Stimulated activated CD8-positive, alpha-beta memory T cell treated with anti-CD3 and anti-CD28 coated beads, Interleukin-7, amount 100 ng/mL, for 48 hours (primary cell): Measurements from ENCODE around the gene WWTR1.

ENCODE experiments used
- DNase-seq, 2 donors: peaks; one replicate each; pipeline ENCODE4 v3.0.0-alpha.2; 2020; ENCODE audit warnings: low read depth in 1 of 2; ENCODE audit errors: extremely low read depth in 1 of 2

Gene WWTR1

GRCh38 chr3:149502438-149502837, 155.4 kb downstream of the WWTR1 start:
- no peak for DNase-seq

GRCh38 chr3:149501524-149501923, 156.3 kb downstream of the WWTR1 start:
- no peak for DNase-seq

GRCh38 chr3:149497966-149498670, 159.7 kb downstream of the WWTR1 start:
- DNase-seq, result no peak

- no peak for DNase-seq
Observed at GRCh38 chr3:149496891-149497290, 160.9 kb downstream of the WWTR1 start.

- no peak for DNase-seq
Observed at GRCh38 chr3:149495581-149496125, 162.2 kb downstream of the WWTR1 start.

- no peak for DNase-seq
Observed at GRCh38 chr3:149494759-149495580, 162.9 kb downstream of the WWTR1 start.

GRCh38 chr3:149494022-149494758, 163.6 kb downstream of the WWTR1 start:
- peak in 1 of 2 donors; percentile 9 for DNase-seq

DNA sequence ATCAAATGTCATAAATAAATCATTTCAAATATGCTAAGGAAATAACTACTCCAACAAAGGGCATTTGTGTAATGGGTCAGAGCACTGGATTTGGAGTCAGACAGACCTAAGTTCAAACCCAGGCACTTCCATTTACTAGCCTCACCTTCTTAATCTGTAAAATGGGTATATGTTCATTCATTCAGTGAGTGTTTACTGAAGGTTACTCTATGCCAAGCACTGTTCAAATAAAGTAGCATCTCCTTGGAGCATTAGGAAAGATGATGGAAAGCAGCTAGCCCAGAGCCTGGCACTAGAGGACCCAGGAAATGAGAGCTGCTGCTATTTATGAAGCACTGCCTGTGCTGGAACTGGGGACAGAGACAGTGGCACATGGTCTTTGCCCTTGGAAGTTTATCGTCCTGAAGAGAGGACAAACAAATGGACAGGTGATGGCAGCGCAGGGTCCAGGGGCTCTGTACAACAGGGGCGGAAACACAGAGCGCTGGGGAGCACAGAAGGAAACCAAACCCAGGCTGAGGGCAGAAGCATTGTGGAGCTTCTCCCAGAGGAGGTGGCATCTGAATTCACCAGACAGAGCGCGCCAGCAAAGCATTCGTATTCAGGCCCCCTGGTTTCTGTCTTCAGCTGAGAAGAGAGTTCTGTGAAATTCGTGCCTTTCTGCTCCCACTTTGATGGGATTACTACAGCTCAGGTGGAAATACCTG, 164.4 kb downstream of the WWTR1 start:
- no peak for DNase-seq

- no peak for DNase-seq
Observed at GRCh38 chr3:149490260-149490971, 167.4 kb downstream of the WWTR1 start.

- DNase-seq, result no peak
Observed at GRCh38 chr3:149489060-149489690, 168.7 kb downstream of the WWTR1 start.

GRCh38 chr3:149487598-149488197, 170.1 kb downstream of the WWTR1 start:
- peak in 1 of 2 donors; percentile 16 for DNase-seq

DNA sequence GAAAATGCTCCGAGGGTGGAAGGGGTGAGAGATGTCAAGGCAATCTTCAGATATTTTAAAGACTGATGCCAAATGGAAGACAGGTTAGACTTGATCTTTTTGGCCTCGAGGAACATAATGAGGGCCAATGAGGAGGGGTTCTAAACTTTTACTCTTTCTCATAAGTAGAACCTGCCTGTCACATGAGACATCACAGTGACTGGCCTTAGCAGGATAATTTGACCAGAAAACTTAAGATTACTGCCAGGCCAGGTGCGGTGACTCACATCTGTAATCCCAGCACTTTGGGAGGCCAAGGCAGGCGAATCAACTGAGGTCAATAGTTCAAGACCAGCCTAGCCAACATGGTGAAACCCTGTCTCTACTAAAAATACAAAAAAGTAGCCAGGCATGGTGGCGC, 171.1 kb downstream of the WWTR1 start:
- no peak for DNase-seq

DNA sequence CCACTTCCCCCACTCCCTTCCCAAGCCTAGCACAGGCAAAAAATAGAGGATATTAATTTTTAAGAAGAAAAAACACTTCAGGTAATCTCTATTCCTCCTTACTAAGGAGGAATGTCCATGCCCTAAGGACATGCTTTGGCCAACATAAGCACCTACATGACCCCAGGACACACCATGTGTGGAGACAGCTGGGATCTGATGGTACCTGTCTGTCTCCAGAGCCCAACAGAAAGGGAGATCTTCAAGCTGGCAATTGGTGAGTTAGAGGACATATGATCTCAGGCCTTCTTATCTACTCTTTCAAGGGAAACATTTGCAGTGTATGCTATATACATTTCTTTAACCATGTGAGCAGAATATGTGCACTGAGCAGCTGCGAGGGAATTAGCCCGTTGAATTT, 176.3 kb downstream of the WWTR1 start:
- DNase-seq, result no peak

DNA sequence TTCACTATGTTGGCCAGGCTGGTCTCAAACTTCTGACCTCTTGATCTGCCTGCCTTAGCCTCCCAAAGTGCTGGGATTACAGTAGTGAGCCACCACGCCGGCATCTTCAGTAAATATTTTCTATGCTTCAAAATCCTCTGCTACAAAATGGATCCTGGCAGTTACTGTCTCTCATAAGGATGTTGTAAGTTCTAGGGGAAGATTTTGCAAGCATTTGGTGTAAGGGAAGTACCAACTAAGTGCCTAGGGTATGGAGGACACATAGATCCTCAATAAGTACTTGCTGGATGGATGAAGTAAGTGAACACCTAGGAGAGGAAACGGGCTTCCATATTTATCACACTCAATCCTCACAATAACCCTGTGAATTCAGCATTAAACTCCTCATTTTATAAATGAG, 176.8 kb downstream of the WWTR1 start:
- no peak for DNase-seq

DNA sequence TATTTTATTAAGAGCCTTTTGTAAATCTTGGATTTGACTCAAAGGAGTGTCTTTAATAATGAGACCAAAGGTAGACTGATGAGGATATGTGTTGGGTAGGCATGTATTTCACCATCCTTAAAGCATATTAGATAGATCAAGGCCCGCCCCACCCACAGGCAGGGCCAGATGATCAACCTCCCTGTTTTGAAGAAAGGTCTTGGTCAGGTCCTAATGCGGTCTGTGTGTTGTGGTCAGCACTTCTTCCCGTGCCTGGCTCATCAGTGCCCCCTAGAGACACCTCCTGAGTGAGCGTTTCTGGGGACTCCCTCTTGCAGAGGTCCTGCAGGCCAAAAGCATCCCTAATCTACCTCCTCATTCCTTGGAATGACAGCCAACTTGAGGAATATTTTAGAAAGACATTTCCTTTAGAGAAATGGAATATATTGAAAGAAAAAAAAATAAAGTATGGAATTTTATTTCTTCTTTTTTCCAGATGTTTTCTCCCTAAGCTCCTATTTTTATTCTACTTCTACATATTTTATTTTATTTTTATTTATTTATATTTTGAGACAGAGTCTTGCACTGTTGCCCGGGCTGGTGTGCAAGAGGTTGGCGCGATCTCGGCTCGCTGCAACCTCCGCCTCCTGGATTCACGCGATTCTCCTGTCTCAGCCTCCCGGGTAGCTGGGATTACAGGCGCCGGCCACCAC, 177.4 kb downstream of the WWTR1 start:
- DNase-seq, result peak in 1 of 2 donors; percentile 20

- no peak for DNase-seq
Observed at GRCh38 chr3:149479621-149480325, 178.1 kb downstream of the WWTR1 start.

DNA sequence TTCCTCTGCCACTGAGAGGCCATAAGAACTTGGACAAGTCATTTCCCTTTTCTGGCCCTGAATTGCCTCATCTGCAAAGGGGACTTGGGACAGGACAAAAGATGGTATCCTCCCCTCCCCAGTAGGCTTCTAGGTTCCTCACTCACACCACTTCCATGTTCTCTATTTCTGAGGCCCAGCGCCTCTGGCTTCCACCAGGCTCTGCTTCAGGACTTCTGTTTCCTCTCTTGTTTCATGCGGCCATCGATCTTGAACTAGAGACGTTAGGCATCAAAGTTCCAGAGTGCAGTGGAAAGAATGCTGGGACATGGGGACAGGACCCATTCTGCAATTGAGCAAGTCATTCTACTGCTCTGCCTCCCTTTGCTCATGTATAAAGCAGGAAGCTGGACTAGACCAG, 181.6 kb downstream of the WWTR1 start:
- DNase-seq, result no peak
